HG03571 (cell line): ENCODE data around the gene SMOC2.

Source experiments
- ATAC-seq: cut with Tn5 transposase; IDR thresholded peaks from one replicate; pipeline ENCODE4 v1.9.1; 2021; ENCODE audit not compliant: unreplicated experiment

The SMOC2 gene

DNA sequence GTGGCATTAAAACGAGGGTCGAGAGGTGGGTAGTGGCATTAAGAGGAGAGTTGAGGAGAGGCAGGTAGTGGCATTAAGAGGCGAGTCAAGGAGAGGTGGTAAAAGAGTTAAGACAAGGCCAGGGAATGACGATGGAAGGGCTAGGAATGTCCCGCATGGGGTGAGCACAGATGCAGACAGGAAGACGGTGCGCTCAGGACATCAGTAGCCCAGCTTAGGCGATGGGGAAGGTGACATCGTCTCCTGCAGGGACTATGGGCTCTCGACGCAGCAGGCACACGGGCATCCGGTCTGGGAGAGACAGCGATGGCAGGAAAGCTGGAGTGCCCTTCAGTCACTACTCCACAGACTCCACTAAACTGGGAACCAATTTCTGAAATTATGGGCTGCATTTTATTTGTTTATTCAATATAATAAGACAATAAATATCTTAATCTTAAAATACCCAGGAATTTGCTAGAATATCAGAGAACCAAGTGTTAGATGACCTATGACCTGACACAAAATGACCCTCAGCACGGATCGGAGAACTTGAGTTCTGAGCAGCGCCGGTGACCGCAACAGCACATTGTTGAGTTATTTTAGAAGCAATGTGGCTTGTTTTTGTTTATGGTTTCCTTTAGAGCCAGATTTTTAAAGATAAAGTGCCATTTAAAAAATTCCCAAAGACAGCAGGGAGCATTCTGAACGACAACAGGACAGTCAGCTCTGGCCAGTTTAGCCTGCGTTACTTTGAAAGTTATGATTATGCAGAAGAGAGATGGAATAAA, 177.7 kb downstream of the SMOC2 start:
- no peak for ATAC-seq

DNA sequence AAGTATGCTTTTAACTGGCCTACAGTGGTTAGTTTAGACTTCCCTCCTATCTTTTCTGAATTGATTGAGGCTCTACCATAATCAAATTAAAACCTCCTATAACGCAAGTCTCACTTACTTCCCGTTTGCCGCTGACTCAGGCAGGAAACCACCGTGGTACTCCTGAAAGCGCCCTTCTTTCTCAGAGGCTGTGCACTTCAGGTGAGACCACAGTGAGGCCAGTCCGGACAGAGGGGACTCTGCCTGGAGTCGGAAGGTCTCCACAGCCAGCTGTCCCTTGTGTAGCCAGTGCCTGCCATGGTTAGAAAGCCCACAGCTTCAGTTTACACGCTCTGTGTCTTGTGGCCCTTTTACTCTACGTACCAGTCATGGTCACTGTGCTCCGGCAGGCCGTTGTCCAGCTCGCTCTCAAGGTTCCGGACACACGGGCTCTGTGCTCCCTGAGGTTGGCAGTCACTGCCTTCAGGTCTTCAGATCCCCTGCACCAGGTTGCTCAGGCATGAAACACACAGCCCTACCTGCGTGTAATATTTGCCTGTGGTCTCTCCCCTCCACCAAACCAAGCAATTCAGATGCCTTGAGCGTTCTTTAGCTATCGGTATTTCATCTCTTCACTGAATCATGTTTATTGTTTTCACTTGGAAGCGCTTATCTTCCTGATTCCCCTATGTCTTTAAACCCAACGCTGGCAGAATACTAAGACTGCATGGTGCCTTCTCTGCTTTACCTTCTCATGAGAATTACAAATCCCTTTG, 178.8 kb downstream of the SMOC2 start:
- no peak for ATAC-seq

DNA sequence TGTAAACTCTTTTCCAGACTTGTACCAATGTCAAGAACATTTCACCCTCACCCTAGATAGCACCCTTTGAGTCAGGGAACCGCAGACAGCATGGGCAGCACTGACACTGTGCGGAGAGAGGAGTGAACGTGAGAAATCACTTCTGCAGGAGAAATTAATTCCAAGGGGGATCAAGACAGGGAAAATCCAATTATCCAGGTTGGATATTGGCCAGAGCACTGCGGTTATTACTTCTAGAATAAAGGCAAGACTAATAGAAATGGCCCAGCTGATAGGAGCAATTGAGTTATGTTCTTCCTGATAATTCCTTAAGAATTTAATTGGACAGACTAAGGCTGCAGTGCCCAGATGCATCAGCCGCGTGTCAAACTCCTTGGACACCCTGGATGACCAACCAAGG, 179.6 kb downstream of the SMOC2 start:
- no peak for ATAC-seq

DNA sequence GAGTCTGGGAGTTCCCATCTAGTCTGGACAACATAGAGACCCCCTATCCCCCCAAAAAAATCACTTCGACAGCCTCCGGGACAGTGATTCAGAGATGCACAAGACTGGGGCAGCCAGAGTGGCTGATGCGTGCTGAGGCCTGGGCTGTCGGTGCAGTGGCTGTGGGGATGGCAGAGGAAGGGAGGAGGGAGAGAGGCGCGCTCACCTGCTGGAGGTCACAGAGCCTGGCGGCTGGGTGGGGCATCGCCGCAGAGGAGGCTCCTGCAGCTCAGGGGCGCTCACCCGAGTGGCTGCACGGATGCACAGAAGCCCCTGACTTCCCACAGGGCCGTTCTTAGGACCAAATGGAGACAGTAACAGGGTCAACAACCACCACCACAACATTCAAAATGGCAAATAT, 182.8 kb downstream of the SMOC2 start:
- ATAC-seq: no peak

- ATAC-seq: no peak
Measured at GRCh38 chr6:168624540-168624939, 183.6 kb downstream of the SMOC2 start.

- ATAC-seq: no peak
Measured at GRCh38 chr6:168624948-168625347, 184.0 kb downstream of the SMOC2 start.

- no peak for ATAC-seq
Measured at GRCh38 chr6:168625602-168626001, 184.6 kb downstream of the SMOC2 start.

DNA sequence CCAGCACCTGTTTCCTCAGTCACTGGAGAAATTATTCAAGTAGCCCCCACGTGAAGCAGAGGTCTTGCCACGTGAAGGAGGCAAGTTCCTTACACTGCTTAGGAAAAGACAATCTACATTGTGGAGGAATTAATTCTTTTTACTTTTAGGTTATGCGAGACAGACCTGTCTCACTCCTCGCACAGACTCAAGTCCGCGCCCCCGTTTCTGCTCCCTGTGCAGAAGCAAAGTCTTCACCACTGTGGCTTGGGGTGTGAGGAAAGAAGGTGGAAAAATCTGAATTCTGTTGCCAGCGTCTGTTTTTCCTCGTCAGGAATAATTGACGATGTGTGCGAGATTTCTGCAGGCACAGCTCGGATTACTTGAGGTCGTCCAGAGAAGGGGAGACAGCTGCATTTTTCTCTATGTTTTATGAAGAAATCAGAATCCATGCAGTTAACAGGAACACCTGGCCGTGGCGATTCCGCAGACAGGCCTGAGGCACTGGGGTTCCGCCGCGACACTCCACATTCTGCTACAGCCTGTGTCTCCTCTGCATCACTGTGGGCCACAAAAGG, 185.1 kb downstream of the SMOC2 start:
- ATAC-seq: no peak

DNA sequence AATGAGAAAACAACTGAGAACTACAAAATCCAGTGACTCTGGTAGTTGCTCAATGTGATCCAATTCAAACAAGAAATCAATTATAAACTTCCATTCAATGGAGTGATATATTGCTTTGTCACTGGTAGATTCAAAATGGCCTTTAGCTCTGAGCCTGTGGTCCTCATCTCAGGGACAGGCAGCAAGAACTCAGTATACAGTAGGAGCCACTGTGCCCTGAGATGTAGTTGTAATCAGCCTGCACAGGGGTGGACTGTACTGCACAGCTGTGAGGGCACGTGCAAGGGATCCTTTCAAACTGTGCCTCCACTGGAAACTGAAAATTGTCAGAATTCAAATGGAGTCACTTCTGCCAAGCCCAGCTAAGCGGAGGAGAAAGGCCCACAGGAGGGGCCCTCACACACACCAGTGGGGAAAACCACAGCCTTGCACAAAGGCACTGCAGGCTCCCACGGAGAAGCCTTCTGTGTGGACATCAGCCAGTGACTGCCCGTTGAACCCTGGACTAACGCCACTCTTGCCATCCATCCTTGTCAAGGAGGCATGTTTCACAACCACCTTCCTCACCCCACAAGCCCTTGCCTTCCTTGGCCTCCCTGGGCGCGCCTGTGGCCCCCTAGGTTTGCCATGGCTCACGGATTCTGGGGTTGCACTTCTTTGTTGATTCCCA, 186.7 kb downstream of the SMOC2 start:
- ATAC-seq: no peak

DNA sequence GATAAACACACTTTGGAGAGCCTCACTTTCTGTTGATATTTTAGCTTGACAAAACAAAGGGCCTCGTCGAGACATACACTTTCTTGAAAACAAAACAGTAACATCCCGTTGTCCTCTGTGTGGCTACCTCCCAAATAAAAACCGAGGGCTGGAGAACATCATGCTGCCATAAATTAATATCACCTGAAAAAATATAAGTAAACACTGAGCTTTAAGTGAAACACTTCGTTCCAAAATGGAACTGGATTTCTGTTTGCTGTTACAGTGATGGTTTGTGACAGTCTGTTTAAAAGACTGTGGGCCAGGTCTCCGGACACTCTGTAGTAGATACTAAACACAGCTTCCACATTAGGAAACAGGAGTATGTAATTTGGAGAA, 187.2 kb downstream of the SMOC2 start:
- no peak for ATAC-seq

DNA sequence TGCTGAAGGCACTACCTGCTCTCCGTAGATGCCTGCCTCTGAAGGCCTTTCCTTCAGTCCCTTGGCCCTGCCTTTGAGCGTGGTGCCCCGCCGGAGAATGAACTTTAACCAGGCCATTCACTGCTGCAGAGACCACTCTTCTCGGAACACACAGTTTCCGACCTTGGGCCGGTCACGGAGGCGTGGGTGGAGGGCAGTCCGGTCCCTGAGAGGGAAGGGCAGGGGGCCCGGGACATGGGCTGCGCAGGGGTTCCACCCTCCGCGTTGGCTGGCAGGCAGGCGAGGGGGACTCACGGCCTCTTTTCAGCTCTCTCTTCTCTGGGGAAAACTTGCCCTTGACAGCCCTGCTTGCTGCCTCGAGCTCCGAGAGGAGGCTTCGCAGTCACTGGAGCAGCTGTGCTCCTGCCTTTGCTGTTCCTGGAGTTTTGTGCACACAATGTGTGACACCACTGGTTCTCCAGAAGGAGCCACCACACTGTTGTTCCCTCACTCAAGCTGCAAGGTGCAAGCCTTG, 187.8 kb downstream of the SMOC2 start:
- no peak for ATAC-seq

- ATAC-seq: no peak
Measured at GRCh38 chr6:168631564-168631963, 190.6 kb downstream of the SMOC2 start.

DNA sequence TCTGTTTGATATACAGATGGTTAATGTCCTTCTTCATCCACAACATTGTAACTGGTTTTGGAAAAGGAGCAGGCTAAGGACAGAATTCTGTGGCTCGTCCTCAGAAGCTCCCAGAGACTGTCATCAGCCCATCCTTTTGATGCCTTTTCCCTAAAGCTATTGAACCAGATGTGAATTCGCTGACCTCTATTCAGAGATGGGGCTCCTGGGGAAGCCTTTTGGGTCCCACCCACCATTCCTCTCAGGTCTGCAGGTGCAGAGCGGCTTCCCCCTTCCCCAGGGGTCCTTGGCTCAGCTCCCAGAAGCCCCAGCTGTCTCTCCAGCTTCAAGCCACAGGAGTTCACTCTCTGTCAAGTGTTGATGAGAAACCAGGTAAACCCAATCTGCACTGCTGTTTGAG, 191.7 kb downstream of the SMOC2 start:
- no peak for ATAC-seq

DNA sequence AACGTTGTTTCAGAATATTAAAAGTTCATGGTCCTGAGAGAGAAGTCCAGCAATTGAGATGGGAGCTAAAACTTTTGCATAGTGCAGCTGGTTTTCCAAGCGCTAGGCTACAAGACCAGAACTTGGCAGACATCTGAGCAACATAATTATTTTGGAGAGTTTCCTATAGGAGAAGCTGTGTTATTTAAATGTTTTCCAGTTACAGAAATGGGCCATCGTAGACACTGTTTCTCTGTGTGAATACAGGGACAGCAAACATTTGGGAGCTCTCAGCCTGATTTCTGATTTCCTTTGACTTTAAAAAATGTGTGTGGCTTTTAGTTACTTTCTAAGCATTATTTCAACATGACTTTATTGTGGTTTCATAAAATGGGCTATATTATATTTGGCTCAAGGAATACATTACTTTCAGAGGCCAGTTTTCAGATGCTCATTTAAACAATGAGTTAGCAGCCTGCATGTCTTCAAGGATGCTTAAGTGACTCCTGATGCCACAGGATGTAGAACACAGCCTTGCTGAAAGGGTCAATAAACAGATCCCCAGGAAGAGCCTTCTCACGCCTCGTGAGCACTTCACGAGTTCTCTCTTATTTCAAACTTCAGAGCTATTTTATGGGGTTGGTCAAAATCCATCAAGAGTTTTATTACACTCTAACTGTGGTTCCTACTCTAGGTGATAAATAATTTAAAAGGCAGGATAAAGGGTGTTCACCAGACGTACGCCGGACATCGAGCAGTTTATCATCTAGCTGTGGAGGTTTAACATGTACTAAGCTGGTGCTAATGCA, 193.8 kb downstream of the SMOC2 start:
- no peak for ATAC-seq

GRCh38 chr6:168636147-168637004, 195.4 kb downstream of the SMOC2 start:
- no peak for ATAC-seq

- no peak for ATAC-seq
Measured at GRCh38 chr6:168637834-168638233, 196.8 kb downstream of the SMOC2 start.

- no peak for ATAC-seq
Measured at GRCh38 chr6:168638468-168639271, 197.7 kb downstream of the SMOC2 start.

DNA sequence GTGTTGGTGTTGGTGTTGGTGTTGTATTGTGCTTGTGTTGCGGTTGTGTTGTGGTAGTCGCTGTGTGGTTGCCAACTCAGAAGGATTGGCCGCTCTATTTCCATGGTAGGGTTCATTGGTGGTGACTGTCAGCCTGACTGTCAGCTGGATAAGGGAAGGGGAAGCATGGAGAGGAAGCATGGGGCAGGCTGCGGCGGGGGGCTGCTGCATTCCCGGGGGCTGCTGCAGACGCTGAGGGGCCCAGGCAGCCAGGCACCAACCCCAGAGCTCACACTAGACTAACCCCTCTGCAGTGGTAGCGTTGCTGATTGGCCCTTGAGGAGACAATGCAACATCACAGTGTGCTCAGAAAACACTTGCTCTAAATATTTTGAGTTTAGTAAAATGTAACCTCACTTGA, 199.2 kb downstream of the SMOC2 start:
- ATAC-seq: no peak

DNA sequence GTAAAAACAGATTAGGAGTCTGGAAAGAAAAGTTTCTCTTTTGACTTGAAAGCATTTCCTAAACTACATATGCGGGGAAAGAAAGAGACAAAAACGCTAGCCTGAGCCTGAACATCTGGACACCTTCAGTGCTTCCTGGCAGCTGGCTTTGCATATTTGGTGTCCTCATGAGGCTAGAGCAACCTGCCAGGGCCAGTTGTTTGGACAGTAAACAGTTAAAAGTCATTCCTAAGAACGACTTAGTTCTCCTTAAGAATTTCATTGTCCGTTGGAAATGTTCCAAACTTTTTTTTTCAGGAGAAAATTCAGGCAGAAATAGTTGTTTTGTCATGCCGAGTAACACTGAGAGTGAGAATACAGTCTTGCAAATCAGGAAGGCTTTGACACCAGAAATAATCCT, 199.8 kb downstream of the SMOC2 start:
- no peak for ATAC-seq
